ENCODE data around the gene GLCE. TPM values are rescaled to one million over a fixed set of nuclear protein-coding genes. Genes with fewer than 3 reads are reported as not detected.

GLCE gene
- total RNA-seq, 1 donor from 2014 or later: 13.6 TPM

- Histone ChIP-seq H3K27me3 (ENCODE audit: insufficient read depth, low read length) (no peaks in the 10 kb centered on the region), H2AFZ (ENCODE audit: low read depth, low read length) (no peak overlapping the region), H3K9me3 (ENCODE audit: insufficient read depth, low read depth, low read length) (no peaks in the 10 kb centered on the region), H3K9ac (ENCODE audit: low read length) (no peak overlapping the region), H3K4me1 (ENCODE audit: insufficient read depth, low read length) (no peaks in the 10 kb centered on the region), H3K27ac (ENCODE audit: low read depth, low read length) (no peak overlapping the region), H3K4me3 (ENCODE audit: insufficient read depth, low read depth, low read length) (no peak overlapping the region), H3K79me2 (ENCODE audit: insufficient read depth, low read length) (no peaks in the 10 kb centered on the region), H3K4me2 (ENCODE audit: low read length) (no peak overlapping the region), H3K36me3 (ENCODE audit: insufficient read depth, low read length) (no peaks in the 10 kb centered on the region), H4K20me1 (ENCODE audit: insufficient read depth, low read length) (no peaks in the 10 kb centered on the region)
- TF ChIP-seq, protein P1, sequence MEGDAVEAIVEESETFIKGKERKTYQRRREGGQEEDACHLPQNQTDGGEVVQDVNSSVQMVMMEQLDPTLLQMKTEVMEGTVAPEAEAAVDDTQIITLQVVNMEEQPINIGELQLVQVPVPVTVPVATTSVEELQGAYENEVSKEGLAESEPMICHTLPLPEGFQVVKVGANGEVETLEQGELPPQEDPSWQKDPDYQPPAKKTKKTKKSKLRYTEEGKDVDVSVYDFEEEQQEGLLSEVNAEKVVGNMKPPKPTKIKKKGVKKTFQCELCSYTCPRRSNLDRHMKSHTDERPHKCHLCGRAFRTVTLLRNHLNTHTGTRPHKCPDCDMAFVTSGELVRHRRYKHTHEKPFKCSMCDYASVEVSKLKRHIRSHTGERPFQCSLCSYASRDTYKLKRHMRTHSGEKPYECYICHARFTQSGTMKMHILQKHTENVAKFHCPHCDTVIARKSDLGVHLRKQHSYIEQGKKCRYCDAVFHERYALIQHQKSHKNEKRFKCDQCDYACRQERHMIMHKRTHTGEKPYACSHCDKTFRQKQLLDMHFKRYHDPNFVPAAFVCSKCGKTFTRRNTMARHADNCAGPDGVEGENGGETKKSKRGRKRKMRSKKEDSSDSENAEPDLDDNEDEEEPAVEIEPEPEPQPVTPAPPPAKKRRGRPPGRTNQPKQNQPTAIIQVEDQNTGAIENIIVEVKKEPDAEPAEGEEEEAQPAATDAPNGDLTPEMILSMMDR (IDR thresholded peaks at IDR 0.05; ENCODE audit: insufficient read depth, low read depth, low read length): no peak
- no peak for TF ChIP-seq EZH2 (IDR thresholded peaks at IDR 0.05; ENCODE audit: insufficient read depth, low read length)
- no peaks in the 10 kb centered on the region for H3K36me3 Mint-ChIP-seq (ENCODE audit: low read depth, unreplicated experiment)
- no peak overlapping the region for H3K27ac Mint-ChIP-seq (ENCODE audit: unreplicated experiment)
- H3K27me3 Mint-ChIP-seq (ENCODE audit: low read depth, unreplicated experiment): peaks cover 26% of the 10 kb centered on the region
- FAIRE-seq (no peak), DNase-seq (ENCODE audit: low read depth) (no peak)
- no peaks in the 10 kb centered on the region for H3K4me1 Mint-ChIP-seq (ENCODE audit: low read depth, unreplicated experiment)
- H3K9me3 Mint-ChIP-seq (ENCODE audit: unreplicated experiment): no peaks in the 10 kb centered on the region
- no peak overlapping the region for H3K4me3 Mint-ChIP-seq (ENCODE audit: unreplicated experiment)
Observed at GRCh38 chr15:69288531-69289341, 128.3 kb downstream of the GLCE start.

GRCh38 chr15:69289342-69290146 is 129.1 kb downstream of the GLCE start:
- Mint-ChIP-seq H3K27me3 (ENCODE audit: low read depth, unreplicated experiment) (peaks cover 34% of the 10 kb centered on the region), H3K4me1 (ENCODE audit: low read depth, unreplicated experiment) (no peaks in the 10 kb centered on the region), H3K27ac (ENCODE audit: unreplicated experiment) (no peak overlapping the region), H3K9me3 (ENCODE audit: unreplicated experiment) (no peaks in the 10 kb centered on the region), H3K36me3 (ENCODE audit: low read depth, unreplicated experiment) (no peaks in the 10 kb centered on the region), H3K4me3 (ENCODE audit: unreplicated experiment) (no peak overlapping the region)
- DNase-seq (ENCODE audit: low read depth): no peak
- Histone ChIP-seq H3K36me3 (ENCODE audit: insufficient read depth, low read length) (no peaks in the 10 kb centered on the region), H2AFZ (ENCODE audit: low read depth, low read length) (no peak overlapping the region), H3K9me3 (ENCODE audit: insufficient read depth, low read depth, low read length) (no peaks in the 10 kb centered on the region), H3K79me2 (ENCODE audit: insufficient read depth, low read length) (no peaks in the 10 kb centered on the region), H3K9ac (ENCODE audit: low read length) (no peak overlapping the region), H3K4me3 (ENCODE audit: insufficient read depth, low read depth, low read length) (no peak overlapping the region), H4K20me1 (ENCODE audit: insufficient read depth, low read length) (no peaks in the 10 kb centered on the region), H3K4me2 (ENCODE audit: low read length) (no peak overlapping the region), H3K27ac (ENCODE audit: low read depth, low read length) (no peak overlapping the region), H3K4me1 (ENCODE audit: insufficient read depth, low read length) (no peaks in the 10 kb centered on the region), H3K27me3 (ENCODE audit: insufficient read depth, low read length) (no peaks in the 10 kb centered on the region)
- TF ChIP-seq, protein P1 (IDR thresholded peaks at IDR 0.05; ENCODE audit: insufficient read depth, low read depth, low read length): no peak
- no peak for TF ChIP-seq EZH2 (IDR thresholded peaks at IDR 0.05; ENCODE audit: insufficient read depth, low read length)
- FAIRE-seq: no peak
